ENCODE data around the gene IDH3B. TPM values are rescaled to one million over a fixed set of nuclear protein-coding genes. Genes with fewer than 3 reads are reported as not detected.

The IDH3B gene
- total RNA-seq, 2 donors from 2014 or later, result 112 to 135 TPM

GRCh38 chr20:2610941-2611720, 52.9 kb downstream of the IDH3B start:
- H3K27ac Mint-ChIP-seq, result no peak overlapping the region
- ATAC-seq (no peak), DNase-seq (no peak)
- H3K27me3 Mint-ChIP-seq, result peaks cover 45% of the 10 kb centered on the region
- H3K4me1 Mint-ChIP-seq, result no peaks in the 10 kb centered on the region
- peaks cover 9% of the 10 kb centered on the region for H3K36me3 Mint-ChIP-seq (ENCODE audit: low read depth)
- peaks cover 6% of the 10 kb centered on the region for H3K9me3 ChIP-seq (ENCODE audit: control insufficient read depth, low read length, poor library complexity, severe bottlenecking)
- no peak overlapping the region for H3K4me3 Mint-ChIP-seq

GRCh38 chr20:2610326-2610725, 53.7 kb downstream of the IDH3B start:
- peaks cover 6% of the 10 kb centered on the region for H3K9me3 ChIP-seq (ENCODE audit: control insufficient read depth, low read length, poor library complexity, severe bottlenecking)
- DNase-seq (no peak), ATAC-seq (no peak)
- Mint-ChIP-seq H3K27me3 (peaks cover 37% of the 10 kb centered on the region), H3K4me1 (no peaks in the 10 kb centered on the region), H3K27ac (no peak overlapping the region), H3K36me3 (ENCODE audit: low read depth) (peaks cover 9% of the 10 kb centered on the region), H3K4me3 (no peak overlapping the region)

Other genes with a start within 250 kb of the IDH3B start
- gene SNRPB, start 193.4 kb downstream of the IDH3B start, total RNA-seq, result 100 to 1,000 TPM; 136 to 140 TPM
- 1 to 10 TPM; 4.9 to 6.1 TPM for gene ZNF343, start 155.3 kb downstream of the IDH3B start, total RNA-seq
- not detected for gene TMC2, start 127.6 kb downstream of the IDH3B start, total RNA-seq
- gene NOP56, start 11.6 kb downstream of the IDH3B start, total RNA-seq, result 100 to 1,000 TPM; 254 to 274 TPM
- 1 to 10 TPM; 2.0 to 2.3 TPM for gene EBF4, start 28.6 kb upstream of the IDH3B start, total RNA-seq
- gene CPXM1, start 136.4 kb upstream of the IDH3B start, total RNA-seq, result under 1 TPM; 0.12 to 0.23 TPM
- not detected for gene C20orf141, start 150.8 kb upstream of the IDH3B start, total RNA-seq
- gene TMEM239, start 152.1 kb upstream of the IDH3B start, total RNA-seq, result not detected
- gene PCED1A, start 176.4 kb upstream of the IDH3B start, total RNA-seq, result 10 to 100 TPM; 45.8 to 47.0 TPM
- gene VPS16, start 176.5 kb upstream of the IDH3B start, total RNA-seq, result 10 to 100 TPM; 41.9 to 42.9 TPM
- 10 to 100 TPM; 72.1 to 76.5 TPM for gene PTPRA, start 209.3 kb upstream of the IDH3B start, total RNA-seq